Kidney (tissue), 14 donors: ENCODE measurements around the gene ARNT2. TPM values are rescaled to one million over a fixed set of nuclear protein-coding genes. Genes with fewer than 3 reads are reported as not detected.
A peak's percentile ranks its signal among the peaks of the same experiment; 100 is the strongest.

Experiments used
- DNase-seq, 5 donors: peaks; one replicate each; pipeline ENCODE4 v3.0.0-alpha.2; 2013 to 2020
- FAIRE-seq: peaks from 2 replicates; lab custom pipeline; 2012; peaks lifted over from hg19 to GRCh38; lab: Jason Lieb, UNC
- H3K27ac ChIP-seq, 2 donors: one replicate each; pipeline ENCODE4 v1.7.0; 2013; ENCODE audit warnings: low read depth in 2 of 2, low read length in 2 of 2, inconsistent platforms in 1 of 2
- H3K27me3 ChIP-seq: one replicate; pipeline ENCODE4 v1.7.1; 2013; ENCODE audit warnings: low read length, inconsistent platforms; ENCODE audit not compliant: control insufficient read depth, insufficient read depth
- H3K36me3 ChIP-seq, 3 donors: one replicate each; pipeline versions ENCODE4 v1.7.0 to v1.7.1; 2013; ENCODE audit warnings: low read length in 3 of 3, control low read depth in 1 of 3, inconsistent platforms in 1 of 3; ENCODE audit not compliant: insufficient read depth in 3 of 3, control insufficient read depth in 2 of 3
- H3K4me1 ChIP-seq, 3 donors: one replicate each; pipeline versions ENCODE4 v1.7.0 to v1.7.1; 2013; ENCODE audit warnings: low read length in 3 of 3, inconsistent platforms in 1 of 3, low read depth in 1 of 3; ENCODE audit not compliant: control insufficient read depth in 2 of 3, insufficient read depth in 2 of 3
- H3K4me3 ChIP-seq, 3 donors: one replicate each; pipeline versions ENCODE4 v1.7.0 to v1.8.1; 2013; ENCODE audit warnings: low read length in 3 of 3, control low read depth in 1 of 3, inconsistent platforms in 1 of 3
- H3K9ac ChIP-seq, 3 donors: one replicate each; pipeline versions ENCODE4 v1.7.0 to v1.7.1; 2013; ENCODE audit warnings: low read length in 3 of 3, control low read depth in 1 of 3, inconsistent platforms in 1 of 3
- H3K9me3 ChIP-seq, 3 donors: one replicate each; pipeline versions ENCODE4 v1.7.0 to v1.7.1; 2013; ENCODE audit warnings: low read length in 3 of 3, control low read depth in 1 of 3, inconsistent platforms in 1 of 3; ENCODE audit not compliant: control insufficient read depth in 2 of 3, insufficient read depth in 1 of 3
- intact Hi-C: fragments of 100-400 bp; cut with DNase I; formaldehyde crosslinking; loops from one replicate; pipeline ENCODE4 v1.11.1; 2022
- polyA plus RNA-seq: library from polyadenylated mRNA; stranded (reverse); fragments of 350-450 nt; fragmentation: Illumina TruSeq; extraction: RNeasy Lipid Tissue Mini Kit (QIAGEN cat#74804); gene quantifications from one replicate; pipeline ENCODE4 v1.2.3, GENCODE V29; 2014; ENCODE audit warnings: low read depth, low replicate concordance; ENCODE audit not compliant: insufficient read depth
- total RNA-seq: library from RNA; stranded (reverse); fragmentation: NEBNext Ultra II Directional; extraction: Animal tissue kit (Norgen Biotek cat#: 25700); gene quantifications from one replicate; pipeline ENCODE4 v1.2.1, GENCODE V29; 2021
- TF ChIP-seq, protein P1 (sequence below): IDR thresholded peaks from 3 replicates; pipeline ENCODE4 v1.5.1; 2012; ENCODE audit warnings: mild to moderate bottlenecking, moderate library complexity, borderline replicate concordance; ENCODE audit not compliant: insufficient read depth; ENCODE audit errors: extremely low read depth
- donor health status: control.
- donor health status: control.
- donor health status: control.
- donor health status: control.
- donor health status: control.
- donor health status: DM: yes; HTN: yes; CAD: no.
- donor health status: Normal renal cell carcinoma (clear cell type).

Gene ARNT2
- total and polyA plus RNA-seq, 2 donors from 2014 or later: 12.2 to 38.2 TPM

DNA sequence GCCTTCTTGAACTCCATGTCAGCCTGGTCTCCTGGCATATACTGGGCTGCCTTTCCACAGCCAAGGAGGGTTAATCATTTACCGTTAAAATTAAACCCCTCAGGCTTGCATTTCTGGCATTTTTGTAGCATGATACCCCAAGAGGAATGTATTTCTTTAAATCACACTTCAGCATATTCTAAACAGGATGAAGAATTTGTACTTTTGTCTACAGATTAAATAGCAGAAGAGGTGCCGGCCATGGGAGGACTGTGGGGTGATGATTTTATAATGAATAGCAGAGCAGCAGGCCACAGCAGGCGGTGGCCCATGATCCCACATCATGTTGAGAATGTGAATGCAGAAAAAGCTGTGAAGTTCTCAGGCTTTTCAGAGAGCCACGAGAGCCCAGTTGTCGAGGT, 90.2 kb downstream of the ARNT2 start:
- no peak overlapping the region for H3K4me3 ChIP-seq
- intact Hi-C loops: no loop called here
- H3K36me3 ChIP-seq: no peaks in the 10 kb centered on the region
- no peak for FAIRE-seq
- no peaks in the 10 kb centered on the region for H3K9me3 ChIP-seq
- peak overlapping the region in 1 of 2 donors; percentile 54 for H3K27ac ChIP-seq
- H3K4me1 ChIP-seq: peaks cover 9 to 21% (median 10%) of the 10 kb centered on the region in 3 donors
- H3K9ac ChIP-seq: peak overlapping the region in 1 of 3 donors; percentile 15
- DNase-seq: peak in 3 of 5 donors; percentile 65 to 90 (median 86)
- no peaks in the 10 kb centered on the region for H3K27me3 ChIP-seq
- TF ChIP-seq, protein P1, sequence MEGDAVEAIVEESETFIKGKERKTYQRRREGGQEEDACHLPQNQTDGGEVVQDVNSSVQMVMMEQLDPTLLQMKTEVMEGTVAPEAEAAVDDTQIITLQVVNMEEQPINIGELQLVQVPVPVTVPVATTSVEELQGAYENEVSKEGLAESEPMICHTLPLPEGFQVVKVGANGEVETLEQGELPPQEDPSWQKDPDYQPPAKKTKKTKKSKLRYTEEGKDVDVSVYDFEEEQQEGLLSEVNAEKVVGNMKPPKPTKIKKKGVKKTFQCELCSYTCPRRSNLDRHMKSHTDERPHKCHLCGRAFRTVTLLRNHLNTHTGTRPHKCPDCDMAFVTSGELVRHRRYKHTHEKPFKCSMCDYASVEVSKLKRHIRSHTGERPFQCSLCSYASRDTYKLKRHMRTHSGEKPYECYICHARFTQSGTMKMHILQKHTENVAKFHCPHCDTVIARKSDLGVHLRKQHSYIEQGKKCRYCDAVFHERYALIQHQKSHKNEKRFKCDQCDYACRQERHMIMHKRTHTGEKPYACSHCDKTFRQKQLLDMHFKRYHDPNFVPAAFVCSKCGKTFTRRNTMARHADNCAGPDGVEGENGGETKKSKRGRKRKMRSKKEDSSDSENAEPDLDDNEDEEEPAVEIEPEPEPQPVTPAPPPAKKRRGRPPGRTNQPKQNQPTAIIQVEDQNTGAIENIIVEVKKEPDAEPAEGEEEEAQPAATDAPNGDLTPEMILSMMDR: no peak

DNA sequence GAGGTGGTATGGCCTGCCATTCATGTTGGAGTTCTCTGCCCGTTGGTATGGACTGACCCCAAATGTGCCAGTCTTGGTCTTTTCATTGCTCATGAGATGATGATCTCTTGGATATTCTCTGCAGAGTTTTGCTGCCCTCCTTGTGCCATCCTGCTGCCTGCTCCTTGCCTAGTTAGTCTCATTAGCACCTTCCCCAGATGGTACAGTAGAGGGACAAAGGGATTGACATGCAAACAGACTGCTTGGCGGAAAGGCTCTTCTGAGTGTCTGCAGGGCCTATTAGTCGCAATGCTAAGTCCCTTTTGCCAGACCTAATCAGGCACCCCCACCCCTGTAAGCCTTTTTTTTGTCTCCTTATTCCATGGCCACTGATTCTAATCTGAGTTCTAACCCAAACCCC, 90.6 kb downstream of the ARNT2 start:
- intact Hi-C loops: no loop called here
- no peak for FAIRE-seq
- H3K4me1 ChIP-seq: peaks cover 7 to 17% (median 9%) of the 10 kb centered on the region in 3 donors
- H3K9me3 ChIP-seq: no peaks in the 10 kb centered on the region
- TF ChIP-seq, protein P1: no peak
- peak overlapping the region in 1 of 3 donors; percentile 15 for H3K9ac ChIP-seq
- no peaks in the 10 kb centered on the region for H3K27me3 ChIP-seq
- H3K27ac ChIP-seq: peak overlapping the region in 1 of 2 donors; percentile 54
- no peak for DNase-seq
- no peaks in the 10 kb centered on the region for H3K36me3 ChIP-seq
- H3K4me3 ChIP-seq: no peak overlapping the region

DNA sequence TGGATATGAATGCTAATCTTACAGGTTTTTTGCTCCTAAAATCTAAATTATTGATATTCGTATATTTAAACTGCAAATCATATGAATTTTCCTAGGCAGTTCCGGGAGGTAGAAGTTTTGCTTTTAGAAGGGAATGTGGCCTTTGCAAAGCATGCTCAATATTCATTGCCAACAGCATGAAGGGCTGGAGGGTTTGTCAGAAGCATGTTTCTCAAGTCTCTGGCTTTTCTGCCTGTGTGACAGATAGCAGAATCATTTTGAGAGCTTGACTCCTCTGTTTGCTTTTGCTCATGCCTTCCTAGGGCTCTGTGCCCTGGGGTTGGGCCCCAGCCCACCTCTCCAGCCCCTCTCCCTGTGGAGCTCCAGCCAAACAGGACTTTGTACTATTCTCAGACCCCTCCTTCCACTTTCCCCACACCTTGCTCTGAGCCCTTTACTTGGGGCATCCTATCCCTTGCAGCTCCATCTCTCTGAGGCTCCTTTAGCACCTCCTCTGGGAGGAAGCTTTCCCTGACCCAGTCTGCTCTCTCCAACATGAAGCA, 91.3 kb downstream of the ARNT2 start:
- no peaks in the 10 kb centered on the region for H3K9me3 ChIP-seq
- no peak overlapping the region for H3K4me3 ChIP-seq
- no peak overlapping the region for H3K27ac ChIP-seq
- intact Hi-C loops: no loop called here
- TF ChIP-seq, protein P1: no peak
- DNase-seq (no peak), FAIRE-seq (no peak)
- no peaks in the 10 kb centered on the region for H3K36me3 ChIP-seq
- H3K4me1 ChIP-seq: peaks cover 7 to 17% (median 9%) of the 10 kb centered on the region in 3 donors
- H3K27me3 ChIP-seq: no peaks in the 10 kb centered on the region
- no peak overlapping the region for H3K9ac ChIP-seq
